GM13976 (cell line): ENCODE data around the gene RACK1.

Experiments used
- DNase-seq: peaks from one replicate; pipeline ENCODE4 v3.0.0; 2012; ENCODE audit warnings: low spot score
- in situ Hi-C: fragments of 300-500 bp; cut with MboI; formaldehyde crosslinking; loops from one replicate; pipeline ENCODE4 v1.12.0; 2022; ENCODE audit warnings: low sequenced_read_pairs, mixed read lengths, inconsistent platforms; ENCODE audit not compliant: unreplicated experiment
- TF ChIP-seq, protein P1 (sequence below): IDR thresholded peaks from 2 replicates; pipeline ENCODE4 v1.5.1; 2012; ENCODE audit warnings: borderline replicate concordance, mild to moderate bottlenecking; ENCODE audit not compliant: insufficient read depth; ENCODE audit errors: extremely low read depth, missing control alignments, control extremely low read depth

Gene RACK1

DNA sequence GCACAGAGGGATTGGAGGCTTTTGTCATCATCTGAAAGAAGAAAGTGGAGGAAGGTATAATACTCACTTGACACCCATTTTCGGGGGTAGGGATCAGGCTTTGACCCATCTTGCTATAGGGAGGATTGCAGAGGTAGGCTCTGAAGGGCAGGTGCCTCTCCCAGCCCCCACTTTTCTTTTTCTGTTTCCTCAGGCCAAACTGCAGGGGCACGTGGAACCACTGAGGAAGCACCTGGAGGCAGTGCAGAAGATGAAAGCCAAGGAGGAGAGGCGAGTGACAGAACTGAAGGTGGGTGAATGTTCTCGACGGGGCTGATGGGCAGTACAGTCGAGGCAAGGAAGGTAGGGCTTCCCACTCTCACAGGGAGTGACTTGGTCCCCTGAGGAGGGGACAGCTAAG is 13.2 kb downstream of the RACK1 start:
- TF ChIP-seq, protein P1, sequence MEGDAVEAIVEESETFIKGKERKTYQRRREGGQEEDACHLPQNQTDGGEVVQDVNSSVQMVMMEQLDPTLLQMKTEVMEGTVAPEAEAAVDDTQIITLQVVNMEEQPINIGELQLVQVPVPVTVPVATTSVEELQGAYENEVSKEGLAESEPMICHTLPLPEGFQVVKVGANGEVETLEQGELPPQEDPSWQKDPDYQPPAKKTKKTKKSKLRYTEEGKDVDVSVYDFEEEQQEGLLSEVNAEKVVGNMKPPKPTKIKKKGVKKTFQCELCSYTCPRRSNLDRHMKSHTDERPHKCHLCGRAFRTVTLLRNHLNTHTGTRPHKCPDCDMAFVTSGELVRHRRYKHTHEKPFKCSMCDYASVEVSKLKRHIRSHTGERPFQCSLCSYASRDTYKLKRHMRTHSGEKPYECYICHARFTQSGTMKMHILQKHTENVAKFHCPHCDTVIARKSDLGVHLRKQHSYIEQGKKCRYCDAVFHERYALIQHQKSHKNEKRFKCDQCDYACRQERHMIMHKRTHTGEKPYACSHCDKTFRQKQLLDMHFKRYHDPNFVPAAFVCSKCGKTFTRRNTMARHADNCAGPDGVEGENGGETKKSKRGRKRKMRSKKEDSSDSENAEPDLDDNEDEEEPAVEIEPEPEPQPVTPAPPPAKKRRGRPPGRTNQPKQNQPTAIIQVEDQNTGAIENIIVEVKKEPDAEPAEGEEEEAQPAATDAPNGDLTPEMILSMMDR: no peak
- in situ Hi-C loops: no loop called here
- no peak for DNase-seq

DNA sequence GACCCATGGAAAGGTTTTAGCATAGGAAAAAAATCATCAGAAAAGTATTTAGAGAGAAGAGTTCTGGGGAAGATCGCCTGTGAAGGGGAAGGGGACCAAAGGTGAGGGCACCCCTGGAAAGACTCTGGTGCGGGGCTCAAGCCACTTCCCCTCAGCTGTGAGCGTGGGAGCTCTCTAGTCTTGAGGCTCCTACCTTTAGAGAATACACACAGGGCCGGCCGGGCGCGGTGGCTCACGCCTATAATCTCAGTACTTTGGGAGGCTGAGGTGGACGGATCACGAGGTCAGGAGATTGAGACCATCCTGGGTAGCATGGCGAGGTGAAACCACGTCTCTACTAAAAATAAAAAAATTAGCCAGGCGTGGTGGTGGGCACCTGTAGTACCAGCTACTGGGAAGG is 13.7 kb downstream of the RACK1 start:
- TF ChIP-seq, protein P1: no peak
- in situ Hi-C loops: no loop called here
- no peak for DNase-seq

DNA sequence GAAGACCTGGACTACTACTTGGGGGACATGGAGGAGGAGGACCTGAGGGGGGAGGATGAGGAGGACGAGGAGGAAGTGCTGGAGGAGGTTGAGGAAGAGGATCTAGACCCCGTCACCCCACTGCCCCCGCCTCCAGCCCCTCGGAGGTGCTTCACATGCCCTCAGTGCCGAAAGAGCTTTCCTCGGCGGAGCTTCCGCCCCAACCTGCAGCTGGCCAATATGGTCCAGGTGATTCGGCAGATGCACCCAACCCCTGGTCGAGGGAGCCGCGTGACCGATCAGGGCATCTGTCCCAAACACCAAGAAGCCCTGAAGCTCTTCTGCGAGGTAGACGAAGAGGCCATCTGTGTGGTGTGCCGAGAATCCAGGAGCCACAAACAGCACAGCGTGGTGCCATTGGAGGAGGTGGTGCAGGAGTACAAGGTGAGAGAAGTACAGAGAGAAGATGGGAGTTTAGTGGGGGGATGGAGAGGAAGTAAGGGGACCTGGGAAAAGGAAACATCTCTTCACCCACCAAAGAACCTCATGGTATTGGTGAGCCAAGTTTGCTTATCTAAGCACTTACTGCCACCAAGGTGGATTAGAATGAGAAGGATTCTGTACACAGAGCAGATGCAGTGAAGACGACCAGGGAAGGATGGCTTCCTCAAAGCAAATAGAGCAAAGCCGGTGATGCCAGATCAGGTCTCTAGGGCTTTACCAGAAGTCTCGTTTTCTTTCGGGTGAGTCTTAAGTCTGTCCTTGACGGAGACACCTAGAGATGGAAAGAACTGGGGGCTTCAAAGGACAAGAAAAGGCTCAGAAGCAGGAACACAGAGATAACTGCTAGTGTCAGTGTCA is 19.1 kb downstream of the RACK1 start:
- DNase-seq: peak; percentile 47
- in situ Hi-C loops: no loop called here
- TF ChIP-seq, protein P1: no peak

DNA sequence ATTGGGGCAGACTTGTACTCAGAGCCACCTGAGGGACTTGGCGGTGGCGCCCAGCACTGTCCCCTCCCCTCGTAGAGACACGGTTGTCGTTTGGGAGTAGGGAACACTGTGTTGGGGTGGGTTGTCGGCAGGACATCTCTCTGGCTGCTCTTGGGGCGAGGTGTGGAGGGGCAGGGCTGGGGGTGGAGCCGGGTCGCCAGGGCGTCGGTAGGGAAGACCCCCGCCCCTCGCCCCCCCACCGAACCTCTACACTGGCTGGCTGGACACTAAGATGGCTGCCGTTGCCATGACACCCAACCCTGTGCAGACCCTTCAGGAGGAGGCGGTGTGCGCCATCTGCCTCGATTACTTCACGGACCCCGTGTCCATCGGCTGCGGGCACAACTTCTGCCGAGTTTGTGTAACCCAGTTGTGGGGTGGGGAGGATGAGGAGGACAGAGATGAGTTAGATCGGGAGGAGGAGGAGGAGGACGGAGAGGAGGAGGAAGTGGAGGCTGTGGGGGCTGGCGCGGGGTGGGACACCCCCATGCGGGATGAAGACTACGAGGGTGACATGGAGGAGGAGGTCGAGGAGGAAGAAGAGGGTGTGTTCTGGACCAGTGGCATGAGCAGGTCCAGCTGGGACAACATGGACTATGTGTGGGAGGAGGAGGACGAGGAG is 19.8 kb downstream of the RACK1 start:
- in situ Hi-C loops: no loop called here
- peak; percentile 70 for DNase-seq
- TF ChIP-seq, protein P1: no peak

DNA sequence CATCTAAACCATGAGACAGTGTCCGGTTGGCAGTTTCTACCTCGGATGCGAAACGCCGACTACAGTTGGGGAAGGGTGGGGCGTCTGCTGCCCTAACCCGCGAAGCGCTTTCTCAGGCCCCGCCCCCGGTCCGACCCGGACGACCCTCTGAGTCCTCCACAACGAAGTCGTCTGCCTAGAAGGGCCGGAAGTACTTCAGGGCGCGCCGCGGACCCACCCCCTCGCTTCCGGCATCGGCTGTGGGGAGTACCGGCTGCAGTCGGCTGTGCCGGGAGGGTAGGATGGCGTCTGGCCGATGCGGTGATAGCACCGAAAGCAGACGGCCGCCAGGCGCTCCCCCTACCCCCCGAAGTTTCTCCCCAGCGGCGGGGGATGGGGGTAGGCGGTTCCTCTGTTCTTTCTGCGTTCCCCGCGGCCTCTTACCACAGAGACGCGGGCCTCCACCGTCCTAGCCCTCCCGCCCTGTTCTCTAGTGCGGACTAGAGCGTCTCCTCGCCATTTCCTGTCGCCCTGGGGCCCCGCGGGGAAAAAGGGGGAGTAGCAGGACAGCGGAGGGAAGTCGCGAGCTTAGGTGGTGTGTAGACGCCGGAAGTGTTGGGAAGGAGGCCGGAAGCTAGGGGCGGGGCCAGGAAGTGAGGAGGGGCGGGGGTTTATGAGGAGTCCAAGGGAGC is 20.5 kb downstream of the RACK1 start, which contains the start of gene TRIM41:
Gene TRIM41, plus strand, starts transcription at position 224 of the 671 bp plus-strand sequence. CDS start 719 bp downstream, outside the sequence.
- TF ChIP-seq, protein P1: peak; percentile 11
- in situ Hi-C loops: no loop called here
- peak; percentile 91 for DNase-seq

DNA sequence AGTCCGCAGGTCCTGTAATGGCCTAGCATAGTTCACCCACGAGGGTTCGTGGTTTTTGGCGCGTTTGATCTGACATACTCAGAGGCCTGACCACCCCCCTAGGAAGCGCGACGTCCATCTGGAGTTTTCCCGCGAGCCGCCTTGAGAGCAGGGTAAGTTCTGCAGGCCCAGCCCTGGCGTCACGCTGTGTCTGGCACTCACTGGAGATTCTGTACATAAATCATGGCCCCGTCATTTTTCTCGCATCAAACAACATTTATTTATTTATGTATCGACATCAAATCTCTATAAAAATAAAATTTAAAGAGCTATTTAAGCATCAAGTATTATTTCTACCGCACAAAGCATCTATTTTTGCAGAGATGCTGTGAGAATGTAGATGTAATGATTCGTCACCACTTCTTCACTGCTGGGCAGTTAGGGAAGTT is 21.1 kb downstream of the RACK1 start:
- TF ChIP-seq, protein P1: no peak
- in situ Hi-C loops: no loop called here
- no peak for DNase-seq
